Measurements from ENCODE around the gene SENP6. TPM values are rescaled to one million over a fixed set of nuclear protein-coding genes. Genes with fewer than 3 reads are reported as not detected.

The SENP6 gene
- total RNA-seq, 1 experiment from 2014 or later = 116 TPM

GRCh38 chr6:75757295-75757694 is 155.6 kb downstream of the SENP6 start:
- Histone ChIP-seq H3K4me2 (ENCODE audit: insufficient read depth, insufficient read length, low read length) (no peak overlapping the region), H3K4ac (ENCODE audit: low read depth, low read length) (no peak overlapping the region), H3K79me1 (ENCODE audit: insufficient read depth, low read depth, low read length, poor library complexity, severe bottlenecking) (no peaks in the 10 kb centered on the region), H2BK20ac (ENCODE audit: low read depth, low read length, poor library complexity, severe bottlenecking) (no peak overlapping the region), H3K14ac (ENCODE audit: insufficient read depth, low read length) (no peak overlapping the region), H3K27me3 (ENCODE audit: insufficient read depth, low read length) (no peaks in the 10 kb centered on the region), H3K56ac (ENCODE audit: insufficient read length, low read depth, low read length) (no peak overlapping the region), H3K79me2 (ENCODE audit: insufficient read depth, low read length) (no peaks in the 10 kb centered on the region), H4K91ac (ENCODE audit: insufficient read length, low read depth, low read length) (no peak overlapping the region), H2BK5ac (ENCODE audit: insufficient read length, low read length) (no peak overlapping the region), H3K9ac (ENCODE audit: extremely low read depth, insufficient read length, low read length) (no peak overlapping the region), H2AFZ (ENCODE audit: low read length) (no peak overlapping the region), H3K23me2 (ENCODE audit: insufficient read length, low read depth, low read length, poor library complexity, severe bottlenecking) (no peaks in the 10 kb centered on the region), H3K9me3 (ENCODE audit: control insufficient read depth, low read depth, low read length) (no peaks in the 10 kb centered on the region), H4K8ac (replicated peaks; ENCODE audit: insufficient read length, low read depth, low read length) (no peak overlapping the region), H2BK12ac (ENCODE audit: insufficient read length, low read depth, low read length) (no peak overlapping the region), H3K27ac (ENCODE audit: insufficient read length, low read depth, low read length) (no peak overlapping the region), H2BK120ac (ENCODE audit: low read depth, low read length, poor library complexity, severe bottlenecking) (no peak overlapping the region), H4K20me1 (ENCODE audit: control insufficient read depth, insufficient read depth, insufficient read length) (no peaks in the 10 kb centered on the region), H2AK5ac (ENCODE audit: insufficient read length, low read length) (no peak overlapping the region), H2BK15ac (ENCODE audit: low read depth, low read length) (no peak overlapping the region), H3K23ac (ENCODE audit: insufficient read length, low read depth, low read length) (no peak overlapping the region), H4K5ac (ENCODE audit: insufficient read length, low read depth, low read length) (no peak overlapping the region), H3T11ph (ENCODE audit: low read length) (no peak overlapping the region), H3K18ac (ENCODE audit: insufficient read length, low read depth, low read length) (no peak overlapping the region), H3K4me1 (ENCODE audit: insufficient read depth, low read length) (no peaks in the 10 kb centered on the region)
- no peak for TF ChIP-seq CTCF (conservative IDR thresholded peaks at IDR 0.05)
- no peak for DNase-seq
- Mint-ChIP-seq H3K4me3 (no peak overlapping the region), H3K36me3 (ENCODE audit: insufficient read depth in 1 of 3, low read depth in 3 of 3) (peaks cover 0 to 4% (median 4%) of the 10 kb centered on the region in 3 experiments; a peak in 2 of 7 replicates), H3K9me3 (no peaks in the 10 kb centered on the region), H3K27me3 (ENCODE audit: low read depth) (no peaks in the 10 kb centered on the region), H3K4me1 (peaks cover 12 to 14% of the 10 kb centered on the region in 2 experiments), H3K27ac (no peak overlapping the region)
- WGBS (ENCODE audit: extremely low coverage, insufficient read length, low lambda C conversion rate) = no CpG with 5 or more reads among the region's 3 CpGs

Data from H9 (cell line).